ENCODE results near the gene KANSL1.

Gene KANSL1

GRCh38 chr17:46085522-46085921 lies 107.7 kb downstream of the KANSL1 start:
- DNase-seq: no peak
- no peaks in the 10 kb centered on the region for H3K9me3 ChIP-seq (ENCODE audit: control insufficient read depth, low read length)
- H3K4me2 ChIP-seq (ENCODE audit: low read length, poor library complexity, severe bottlenecking): no peak overlapping the region
- H2BK5ac ChIP-seq (ENCODE audit: low read depth, low read length, poor library complexity, severe bottlenecking): no peak overlapping the region
- no peak overlapping the region for H4K91ac ChIP-seq (ENCODE audit: low read length)
- H3K36me3 ChIP-seq (ENCODE audit: control insufficient read depth in 1 of 2, insufficient read depth in 2 of 2, low read depth in 1 of 2, low read length in 2 of 2): peaks cover 0 to 55% of the 10 kb centered on the region in 2 experiments
- H3K4ac ChIP-seq (ENCODE audit: low read depth in 1 of 2, low read length in 2 of 2): no peak overlapping the region
- WGBS: 100% methylated on average over 2 of the region's 6 CpGs
- peaks cover 24% of the 10 kb centered on the region for H3K79me1 ChIP-seq (replicated peaks; ENCODE audit: low read length, poor library complexity, severe bottlenecking)
- no peak overlapping the region for H2AFZ ChIP-seq (ENCODE audit: low read depth, low read length)
- no peak overlapping the region for H3K14ac ChIP-seq (ENCODE audit: low read length in 2 of 2)
- H3K4me3 ChIP-seq (ENCODE audit: insufficient read depth in 1 of 2, low read depth in 1 of 2, low read length in 2 of 2): no peak overlapping the region
- H2BK120ac ChIP-seq (ENCODE audit: low read depth, low read length): no peak overlapping the region
- no peak overlapping the region for H3K23ac ChIP-seq (ENCODE audit: low read length in 2 of 2)
- H3K4me1 ChIP-seq (ENCODE audit: control insufficient read depth, insufficient read depth, low read depth, low read length): peaks cover 2% of the 10 kb centered on the region
- no peak overlapping the region for H2AK5ac ChIP-seq (ENCODE audit: low read length, severe bottlenecking)
- no peak overlapping the region for H3K9ac ChIP-seq (ENCODE audit: low read length)
- no peaks in the 10 kb centered on the region for H3K27me3 ChIP-seq (ENCODE audit: control insufficient read depth in 1 of 2, insufficient read depth in 1 of 2, low read length in 2 of 2)
- no peak overlapping the region for H2BK12ac ChIP-seq (ENCODE audit: low read length in 2 of 2)
- no peak overlapping the region for H2BK15ac ChIP-seq (ENCODE audit: low read depth, poor library complexity, severe bottlenecking)
- no peak overlapping the region for H3K18ac ChIP-seq (ENCODE audit: low read depth in 1 of 2, low read length in 2 of 2)
- H3K27ac ChIP-seq (ENCODE audit: low read length, poor library complexity, severe bottlenecking): no peak overlapping the region
- no peak overlapping the region for H4K8ac ChIP-seq (ENCODE audit: low read length)

- Histone ChIP-seq H2AK5ac (ENCODE audit: low read length, severe bottlenecking) (no peak overlapping the region), H3K9me3 (ENCODE audit: control insufficient read depth, low read length) (no peaks in the 10 kb centered on the region), H3K9ac (ENCODE audit: low read length) (no peak overlapping the region), H4K8ac (ENCODE audit: low read length) (no peak overlapping the region), H3K27me3 (ENCODE audit: control insufficient read depth in 1 of 2, insufficient read depth in 1 of 2, low read length in 2 of 2) (no peaks in the 10 kb centered on the region), H3K27ac (ENCODE audit: low read length, poor library complexity, severe bottlenecking) (no peak overlapping the region), H3K14ac (ENCODE audit: low read length in 2 of 2) (no peak overlapping the region), H3K36me3 (ENCODE audit: control insufficient read depth in 1 of 2, insufficient read depth in 2 of 2, low read depth in 1 of 2, low read length in 2 of 2) (peaks cover 0 to 52% of the 10 kb centered on the region in 2 experiments), H3K18ac (ENCODE audit: low read depth in 1 of 2, low read length in 2 of 2) (no peak overlapping the region), H2BK12ac (ENCODE audit: low read length in 2 of 2) (no peak overlapping the region), H4K91ac (ENCODE audit: low read length) (no peak overlapping the region), H3K4me1 (ENCODE audit: control insufficient read depth, insufficient read depth, low read depth, low read length) (peaks cover 2% of the 10 kb centered on the region), H2BK15ac (ENCODE audit: low read depth, poor library complexity, severe bottlenecking) (no peak overlapping the region), H3K4ac (ENCODE audit: low read depth in 1 of 2, low read length in 2 of 2) (no peak overlapping the region), H3K4me3 (ENCODE audit: insufficient read depth in 1 of 2, low read depth in 1 of 2, low read length in 2 of 2) (no peak overlapping the region), H3K23ac (ENCODE audit: low read length in 2 of 2) (no peak overlapping the region), H3K79me1 (replicated peaks; ENCODE audit: low read length, poor library complexity, severe bottlenecking) (peaks cover 18% of the 10 kb centered on the region), H2BK5ac (ENCODE audit: low read depth, low read length, poor library complexity, severe bottlenecking) (no peak overlapping the region), H3K4me2 (ENCODE audit: low read length, poor library complexity, severe bottlenecking) (no peak overlapping the region), H2AFZ (ENCODE audit: low read depth, low read length) (no peak overlapping the region), H2BK120ac (ENCODE audit: low read depth, low read length) (no peak overlapping the region)
- no peak for DNase-seq
- WGBS: 100% methylated on average over 2 of the region's 2 CpGs
Observed at GRCh38 chr17:46082257-46082656, 111.0 kb downstream of the KANSL1 start.

- Histone ChIP-seq H3K4ac (ENCODE audit: low read depth in 1 of 2, low read length in 2 of 2) (no peak overlapping the region), H3K14ac (ENCODE audit: low read length in 2 of 2) (no peak overlapping the region), H3K9ac (ENCODE audit: low read length) (no peak overlapping the region), H3K4me3 (ENCODE audit: insufficient read depth in 1 of 2, low read depth in 1 of 2, low read length in 2 of 2) (no peak overlapping the region), H2BK5ac (ENCODE audit: low read depth, low read length, poor library complexity, severe bottlenecking) (no peak overlapping the region), H2BK12ac (ENCODE audit: low read length in 2 of 2) (no peak overlapping the region), H3K4me1 (ENCODE audit: control insufficient read depth, insufficient read depth, low read depth, low read length) (peaks cover 2% of the 10 kb centered on the region), H3K36me3 (ENCODE audit: control insufficient read depth in 1 of 2, insufficient read depth in 2 of 2, low read depth in 1 of 2, low read length in 2 of 2) (peaks cover 0 to 53% of the 10 kb centered on the region in 2 experiments), H2AFZ (ENCODE audit: low read depth, low read length) (no peak overlapping the region), H2AK5ac (ENCODE audit: low read length, severe bottlenecking) (no peak overlapping the region), H4K91ac (ENCODE audit: low read length) (no peak overlapping the region), H4K8ac (ENCODE audit: low read length) (no peak overlapping the region), H3K27me3 (ENCODE audit: control insufficient read depth in 1 of 2, insufficient read depth in 1 of 2, low read length in 2 of 2) (no peaks in the 10 kb centered on the region), H3K18ac (ENCODE audit: low read depth in 1 of 2, low read length in 2 of 2) (no peak overlapping the region), H2BK120ac (ENCODE audit: low read depth, low read length) (no peak overlapping the region), H3K9me3 (ENCODE audit: control insufficient read depth, low read length) (no peaks in the 10 kb centered on the region), H2BK15ac (ENCODE audit: low read depth, poor library complexity, severe bottlenecking) (no peak overlapping the region), H3K27ac (ENCODE audit: low read length, poor library complexity, severe bottlenecking) (no peak overlapping the region), H3K79me1 (replicated peaks; ENCODE audit: low read length, poor library complexity, severe bottlenecking) (peaks cover 20% of the 10 kb centered on the region), H3K4me2 (ENCODE audit: low read length, poor library complexity, severe bottlenecking) (no peak overlapping the region), H3K23ac (ENCODE audit: low read length in 2 of 2) (no peak overlapping the region)
- no peak for DNase-seq
Observed at GRCh38 chr17:46081018-46081320, 112.3 kb downstream of the KANSL1 start.

- no peak overlapping the region for H3K18ac ChIP-seq (ENCODE audit: low read depth in 1 of 2, low read length in 2 of 2)
- H3K4me1 ChIP-seq (ENCODE audit: control insufficient read depth, insufficient read depth, low read depth, low read length): peaks cover 2% of the 10 kb centered on the region
- no peak overlapping the region for H2AK5ac ChIP-seq (ENCODE audit: low read length, severe bottlenecking)
- H2BK120ac ChIP-seq (ENCODE audit: low read depth, low read length): no peak overlapping the region
- no peak overlapping the region for H2BK12ac ChIP-seq (ENCODE audit: low read length in 2 of 2)
- H3K9ac ChIP-seq (ENCODE audit: low read length): no peak overlapping the region
- no peak overlapping the region for H3K4ac ChIP-seq (ENCODE audit: low read depth in 1 of 2, low read length in 2 of 2)
- no peak overlapping the region for H4K91ac ChIP-seq (ENCODE audit: low read length)
- H3K9me3 ChIP-seq (ENCODE audit: control insufficient read depth, low read length): no peaks in the 10 kb centered on the region
- no peak overlapping the region for H3K4me2 ChIP-seq (ENCODE audit: low read length, poor library complexity, severe bottlenecking)
- H4K8ac ChIP-seq (ENCODE audit: low read length): no peak overlapping the region
- no peak overlapping the region for H3K14ac ChIP-seq (ENCODE audit: low read length in 2 of 2)
- no peak overlapping the region for H2BK15ac ChIP-seq (ENCODE audit: low read depth, poor library complexity, severe bottlenecking)
- H3K23ac ChIP-seq (ENCODE audit: low read length in 2 of 2): no peak overlapping the region
- no peak overlapping the region for H3K4me3 ChIP-seq (ENCODE audit: insufficient read depth in 1 of 2, low read depth in 1 of 2, low read length in 2 of 2)
- H3K36me3 ChIP-seq (ENCODE audit: control insufficient read depth in 1 of 2, insufficient read depth in 2 of 2, low read depth in 1 of 2, low read length in 2 of 2): peaks cover 0 to 54% of the 10 kb centered on the region in 2 experiments
- no peaks in the 10 kb centered on the region for H3K27me3 ChIP-seq (ENCODE audit: control insufficient read depth in 1 of 2, insufficient read depth in 1 of 2, low read length in 2 of 2)
- no peak overlapping the region for H2AFZ ChIP-seq (ENCODE audit: low read depth, low read length)
- DNase-seq: no peak
- 100% methylated on average over 3 of the region's 6 CpGs for WGBS
- no peak overlapping the region for H3K27ac ChIP-seq (ENCODE audit: low read length, poor library complexity, severe bottlenecking)
- H2BK5ac ChIP-seq (ENCODE audit: low read depth, low read length, poor library complexity, severe bottlenecking): no peak overlapping the region
- peaks cover 19% of the 10 kb centered on the region for H3K79me1 ChIP-seq (replicated peaks; ENCODE audit: low read length, poor library complexity, severe bottlenecking)
Observed at GRCh38 chr17:46080118-46081017, 112.9 kb downstream of the KANSL1 start.

Measured in mesenchymal stem cell (in vitro differentiated cells and primary cell).